HCT116 (cell line): ENCODE measurements around the gene GSN. TPM values are rescaled to one million over a fixed set of nuclear protein-coding genes. Genes with fewer than 3 reads are reported as not detected.

Experiments
- ATAC-seq: fragments of 200-7000 bp; cut with Tn5 transposase; 2 replicates; pipeline ENCODE4 v1.9.1; 2020; ENCODE audit warnings: mild to moderate bottlenecking, moderate library complexity
- BruUV-seq: library from RNA; stranded (reverse); fragments of 400-500 nt; replicated peaks from 2 replicates; lab custom pipeline; 2021; lab: Mats Ljungman, UMichigan
- CTCF ChIA-PET: fragments of 300-600 bp; sonication (Branson Sonifier 250); formaldehyde crosslinking; loops from one replicate; lab custom pipeline; 2021; ENCODE audit warnings: antibody characterized with exemption; lab: Charles Lee
- POLR2A ChIA-PET: fragments of 300-600, 350-600 bp; sonication (Branson Sonifier 250); formaldehyde crosslinking; loops from one replicate; lab custom pipeline; 2021; ENCODE audit warnings: antibody characterized with exemption; lab: Charles Lee
- RAD21 ChIA-PET, 2 experiments: fragments of 300-600 bp; sonication (Branson Sonifier 250); formaldehyde crosslinking; loops; one replicate each; lab custom pipeline; 2023; ENCODE audit warnings: low total read pairs in 2 of 2; ENCODE audit not compliant: uncharacterized antibody in 2 of 2, unreplicated experiment in 2 of 2, low non-redundant PET in 1 of 2; lab: Charles Lee
- DNase-seq: peaks from one replicate; pipeline ENCODE4 v3.0.0-alpha.2; 2010; ENCODE audit warnings: low read depth, low spot score
- H2AFZ ChIP-seq: fragments of 200-600 bp; shearing (Covaris generic), sonication (generic); 2 replicates; pipeline ENCODE4 v1.6.1; 2017; ENCODE audit warnings: low read depth, mixed run types, mixed read lengths, antibody characterized with exemption, low read length; ENCODE audit not compliant: poor library complexity, severe bottlenecking
- H3K27ac ChIP-seq: 2 replicates; pipeline ENCODE4 v1.5.1; 2012; ENCODE audit warnings: low read depth, low read length
- H3K27me3 ChIP-seq: fragments of 200-600 bp; sonication (generic); 2 replicates; pipeline ENCODE4 v1.6.1; 2016; ENCODE audit warnings: mixed run types, low read length, mixed read lengths; ENCODE audit not compliant: insufficient read depth
- H3K36me3 ChIP-seq, 2 experiments: fragments of 200-500 bp in 1 of 2; fragments of 200-600 bp in 1 of 2; sonication (Bioruptor generic) in 1 of 2; sonication (generic) in 1 of 2; 2 replicates each; pipeline versions ENCODE4 v1.5.1 to v1.6.1; 2014 to 2016; ENCODE audit warnings: low read length in 2 of 2, inconsistent platforms in 1 of 2, mixed read lengths in 1 of 2, mixed run types in 1 of 2; ENCODE audit not compliant: insufficient read depth in 2 of 2, control insufficient read depth in 1 of 2
- H3K4me1 ChIP-seq, 2 experiments: fragments of 200-600 bp in 1 of 2; sonication (generic) in 1 of 2; 2 replicates each; pipeline versions ENCODE4 v1.5.1 to v1.6.1; 2012 to 2017; ENCODE audit warnings: low read length in 2 of 2, inconsistent platforms in 1 of 2, mild to moderate bottlenecking in 1 of 2, mixed read lengths in 1 of 2, mixed run types in 1 of 2, moderate library complexity in 1 of 2; ENCODE audit not compliant: insufficient read depth in 2 of 2, control insufficient read depth in 1 of 2
- H3K4me2 ChIP-seq: fragments of 200-600 bp; sonication (generic); 2 replicates; pipeline ENCODE4 v1.6.1; 2017; ENCODE audit warnings: mixed run types, low read length, mixed read lengths
- H3K4me3 ChIP-seq, 2 experiments: fragments of 200-600 bp in 1 of 2; sonication (generic) in 1 of 2; replicated peaks in 1 of 2; 2 replicates each; pipeline ENCODE4 v1.5.1; 2011 to 2016; ENCODE audit warnings: low read length in 2 of 2, control low read depth in 1 of 2, low read depth in 1 of 2, mild to moderate bottlenecking in 1 of 2, mixed read lengths in 1 of 2, mixed run types in 1 of 2
- H3K79me2 ChIP-seq: fragments of 200-600 bp; sonication (generic); 2 replicates; pipeline ENCODE4 v1.6.1; 2017; ENCODE audit warnings: mild to moderate bottlenecking, mixed run types, low read length, moderate library complexity, mixed read lengths; ENCODE audit not compliant: insufficient read depth
- H3K9ac ChIP-seq: fragments of 200-600 bp; sonication (generic); 2 replicates; pipeline ENCODE4 v1.6.1; 2016; ENCODE audit warnings: low read length, mixed read lengths
- H3K9me2 ChIP-seq: fragments of 200-600 bp; sonication (generic), shearing (Covaris generic); 2 replicates; pipeline ENCODE4 v1.6.1; 2017; ENCODE audit warnings: mixed run types, mild to moderate bottlenecking, moderate library complexity; ENCODE audit not compliant: insufficient read depth
- H3K9me3 ChIP-seq, 2 experiments: fragments of 200-500 bp in 1 of 2; fragments of 200-600 bp in 1 of 2; sonication (Bioruptor generic) in 1 of 2; sonication (generic) in 1 of 2; 2 replicates each; pipeline ENCODE4 v1.6.1; 2014 to 2017; ENCODE audit warnings: low read length in 2 of 2, mixed read lengths in 2 of 2, inconsistent platforms in 1 of 2, low read depth in 1 of 2, mild to moderate bottlenecking in 1 of 2, mixed run types in 1 of 2, moderate library complexity in 1 of 2; ENCODE audit not compliant: control insufficient read depth in 1 of 2, insufficient read depth in 1 of 2
- H4K20me1 ChIP-seq: fragments of 200-600 bp; sonication (generic), shearing (Covaris generic); 2 replicates; pipeline ENCODE4 v1.6.1; 2017; ENCODE audit warnings: mixed run types, mild to moderate bottlenecking, moderate library complexity; ENCODE audit not compliant: insufficient read depth
- CBX3 ChIP-seq: IDR thresholded peaks from 2 replicates; pipeline ENCODE4 v1.6.1; 2012; ENCODE audit warnings: low read depth
- EZH2 ChIP-seq: fragments of 200-600 bp; sonication (generic); IDR thresholded peaks from 2 replicates; pipeline ENCODE4 v1.6.1; 2017; ENCODE audit warnings: antibody characterized with exemption, mixed run types
- JUND ChIP-seq: IDR thresholded peaks from 2 replicates; pipeline ENCODE4 v1.6.1; 2012
- POLR2AphosphoS5 ChIP-seq: IDR thresholded peaks from 2 replicates; pipeline ENCODE4 v1.6.1; 2011; ENCODE audit warnings: mild to moderate bottlenecking, low read depth, low read length, moderate library complexity
- SP1 ChIP-seq: IDR thresholded peaks from 2 replicates; pipeline ENCODE4 v1.6.1; 2012; ENCODE audit warnings: low read depth
- TCF7L2 ChIP-seq: IDR thresholded peaks from 2 replicates; pipeline ENCODE4 v1.7.0; 2011; ENCODE audit warnings: borderline replicate concordance, inconsistent platforms; ENCODE audit not compliant: insufficient read depth, insufficient read length; ENCODE audit errors: extremely low read depth
- intact Hi-C: fragments of 100-400 bp; cut with micrococcal nuclease; formaldehyde crosslinking; loops from 2 replicates; pipeline ENCODE4 v1.10.0; 2022
- total RNA-seq: library from RNA; stranded (reverse); gene quantifications from one replicate; pipeline ENCODE4 v1.2.1, GENCODE V29; 2021; ENCODE audit not compliant: unreplicated experiment
- TF ChIP-seq, protein P1 (sequence below): IDR thresholded peaks from 2 replicates; pipeline ENCODE4 v1.6.1; 2011; ENCODE audit warnings: mild to moderate bottlenecking, low read length, moderate library complexity; ENCODE audit not compliant: insufficient replicate concordance; ENCODE audit errors: extremely low read depth

GSN gene
- total RNA-seq, 1 experiment from 2014 or later = 71.3 TPM

DNA sequence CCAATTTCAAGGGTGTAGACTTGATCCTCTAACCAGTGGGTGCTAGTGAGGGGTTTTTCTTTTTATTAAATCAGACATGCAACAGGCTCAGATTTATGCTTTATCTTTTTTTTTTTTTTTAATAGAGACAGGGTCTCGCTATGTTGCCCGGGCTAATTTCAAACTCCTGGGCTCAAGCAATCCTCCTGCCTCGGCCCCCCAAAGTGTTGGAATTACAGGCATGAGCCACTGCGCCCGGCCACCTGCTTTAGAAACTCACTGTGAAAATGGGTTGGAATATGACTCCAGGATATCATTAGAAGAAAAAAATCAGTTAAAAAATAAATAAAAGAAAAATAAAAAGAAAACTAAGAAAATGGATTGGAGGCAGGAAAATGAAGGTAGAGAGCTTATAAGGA, 51.4 kb downstream of the GSN start:
- no peak for ATAC-seq
- DNase-seq = no peak
- Histone ChIP-seq H3K27me3 (no peaks in the 10 kb centered on the region), H3K4me2 (no peak overlapping the region), H4K20me1 (no peaks in the 10 kb centered on the region), H3K36me3 (0 out of 4 replicates have a peak, but pooled peaks cover 2 to 7% of the 10 kb centered on the region in 2 experiments), H3K4me1 (peaks cover 23 to 32% of the 10 kb centered on the region in 2 experiments), H3K9ac (no peak overlapping the region), H3K9me3 (no peaks in the 10 kb centered on the region), H3K9me2 (no peaks in the 10 kb centered on the region), H2AFZ (no peak overlapping the region), H3K27ac (no peak overlapping the region), H3K4me3 (no peak overlapping the region), H3K79me2 (no peaks in the 10 kb centered on the region)
- intact Hi-C loops = no loop called here
- no TSS peak for BruUV-seq
- RAD21 ChIA-PET = interaction anchor here (1.0 to 1.7 kb wide), 4 partner anchors 42 to 227 kb away, joined by 3 to 9 read pairs (median 3); no protein-coding TSS in a partner anchor
- no peak for TF ChIP-seq JUND
- TF ChIP-seq POLR2AphosphoS5 = no peak
- TF ChIP-seq CBX3 = no peak
- TF ChIP-seq EZH2 = no peak
- TF ChIP-seq, protein P1, sequence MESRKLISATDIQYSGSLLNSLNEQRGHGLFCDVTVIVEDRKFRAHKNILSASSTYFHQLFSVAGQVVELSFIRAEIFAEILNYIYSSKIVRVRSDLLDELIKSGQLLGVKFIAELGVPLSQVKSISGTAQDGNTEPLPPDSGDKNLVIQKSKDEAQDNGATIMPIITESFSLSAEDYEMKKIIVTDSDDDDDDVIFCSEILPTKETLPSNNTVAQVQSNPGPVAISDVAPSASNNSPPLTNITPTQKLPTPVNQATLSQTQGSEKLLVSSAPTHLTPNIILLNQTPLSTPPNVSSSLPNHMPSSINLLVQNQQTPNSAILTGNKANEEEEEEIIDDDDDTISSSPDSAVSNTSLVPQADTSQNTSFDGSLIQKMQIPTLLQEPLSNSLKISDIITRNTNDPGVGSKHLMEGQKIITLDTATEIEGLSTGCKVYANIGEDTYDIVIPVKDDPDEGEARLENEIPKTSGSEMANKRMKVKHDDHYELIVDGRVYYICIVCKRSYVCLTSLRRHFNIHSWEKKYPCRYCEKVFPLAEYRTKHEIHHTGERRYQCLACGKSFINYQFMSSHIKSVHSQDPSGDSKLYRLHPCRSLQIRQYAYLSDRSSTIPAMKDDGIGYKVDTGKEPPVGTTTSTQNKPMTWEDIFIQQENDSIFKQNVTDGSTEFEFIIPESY = no peak
- TF ChIP-seq TCF7L2 = no peak
- TF ChIP-seq SP1 = no peak
- POLR2A ChIA-PET = interaction anchor here (0.7 to 1.3 kb wide), 2 partner anchors 32 to 132 kb away, joined by 3 to 5 read pairs; no protein-coding TSS in a partner anchor
- CTCF ChIA-PET = interaction anchor here (0.6 to 2.9 kb wide), 28 partner anchors 10 to 219 kb away, joined by 3 to 42 read pairs (median 5); partner anchors contain the start of gene GSN
